Heart left ventricle (tissue), 16 donors: ENCODE data around the gene GCG. TPM values are rescaled to one million over a fixed set of nuclear protein-coding genes. Genes with fewer than 3 reads are reported as not detected.

Source experiments
- ATAC-seq, 4 donors: fragments of 200-7000 bp; cut with Tn5 transposase; one replicate each; pipeline ENCODE4 v1.9.1; 2020 to 2022; ENCODE audit warnings: moderate library complexity in 4 of 4, mild to moderate bottlenecking in 3 of 4, moderate number of reproducible peaks in 1 of 4
- DNase-seq, 5 donors: peaks; one replicate each; pipeline ENCODE4 v3.0.0-alpha.2; 2020
- H3K27ac ChIP-seq, 12 donors: fragments of 200-600 bp; sonication (generic) in 4 of 12; one replicate each; pipeline versions ENCODE4 v1.5.0 to v1.8.0; 2016 to 2022; ENCODE audit warnings: mild to moderate bottlenecking in 2 of 12
- H3K27me3 ChIP-seq, 9 donors: fragments of 200-600 bp; sonication (generic) in 2 of 9; one replicate each; pipeline versions ENCODE4 v1.5.1 to v1.8.0; 2016 to 2022; ENCODE audit warnings: mild to moderate bottlenecking in 3 of 9
- H3K36me3 ChIP-seq, 9 donors: fragments of 200-600 bp; sonication (generic) in 2 of 9; one replicate each; pipeline versions ENCODE4 v1.5.0 to v1.8.0; 2018 to 2022; ENCODE audit warnings: mild to moderate bottlenecking in 2 of 9
- H3K4me1 ChIP-seq, 12 donors: fragments of 200-600 bp; sonication (generic) in 4 of 12; one replicate each; pipeline versions ENCODE4 v1.5.0 to v1.8.0; 2016 to 2022; ENCODE audit warnings: mild to moderate bottlenecking in 3 of 12
- H3K4me3 ChIP-seq, 12 donors: fragments of 200-600 bp; sonication (generic) in 4 of 12; one replicate each; pipeline versions ENCODE4 v1.5.0 to v1.8.0; 2017 to 2022; ENCODE audit warnings: mild to moderate bottlenecking in 9 of 12, moderate library complexity in 4 of 12
- H3K9me3 ChIP-seq, 12 donors: fragments of 200-600 bp; sonication (generic) in 4 of 12; one replicate each; pipeline versions ENCODE4 v1.5.0 to v1.8.0; 2016 to 2022; ENCODE audit warnings: mild to moderate bottlenecking in 1 of 12
- POLR2A ChIP-seq, 2 donors: fragments of 450-650 bp; IDR thresholded peaks; one replicate each; pipeline ENCODE4 v1.6.1; 2017; ENCODE audit warnings: antibody characterized with exemption in 2 of 2, mild to moderate bottlenecking in 2 of 2, moderate library complexity in 2 of 2
- WGBS, 4 donors: extraction: QIAGEN DNeasy Blood & Tissue Kit in 2 of 4; methylation state at CpG; one replicate each; pipeline versions ENCODE4 v1.1.5 to v1.1.7; 2013 to 2018; 5-methylcytosine and 5-hydroxymethylcytosine counted together
- intact Hi-C, 10 donors: fragments of 100-400 bp; cut with DNase I; formaldehyde crosslinking; loops; one replicate each; pipeline versions ENCODE4 v1.11.1 to v1.14.2; 2022
- polyA plus RNA-seq, 2 donors: library from polyadenylated mRNA; stranded (reverse); fragments of 200-250 nt; gene quantifications; one replicate each; pipeline ENCODE4 v1.2.3, GENCODE V29; 2013
- total RNA-seq, 9 donors: library from RNA; depleted of rRNA in 2 of 9; stranded (reverse); fragments of >200 nt in 2 of 9; fragmentation: NEBNext Ultra II Directional in 3 of 9; extraction: Animal tissue kit (Norgen Biotek cat#: 25700) in 3 of 9; gene quantifications; one replicate each; pipeline versions ENCODE4 v1.1.0 to v1.2.4, GENCODE V29; 2016 to 2023
- TF ChIP-seq, protein P1 (sequence below), 12 donors: fragments of 200-600 bp; sonication (generic) in 4 of 12; IDR thresholded peaks; one replicate each; pipeline versions ENCODE4 v1.5.0 to v1.8.0; 2018 to 2022; ENCODE audit warnings: antibody characterized with exemption in 12 of 12, mild to moderate bottlenecking in 5 of 12
- donor health status: ischemic (EF 13 %, LVEDD 7.1; RV severe dilation, severe dysfunction).
- donor health status: healthy with polysubstance abuse.
- donor health status: DM: no; HTN: yes; CAD: no.
- donor health status: DM: no; HTN: no; CAD: no.
- donor health status: ischemic (EF 25% LVEDD 6.9; RV normal size, moderate dysfunction).
- donor health status: ischemic (EF 25% LVEDD 5.7; RV mildly dilated, moderate dysfunction).
- donor health status: healthy.
- donor health status: DM: yes; HTN: yes; CAD: no.
- donor health status: ischemic (EF 35%, LVEDD 5.7; RV mildly dilated, moderate dysfunction).
- donor health status: nonischemic (EF 11% LVEDD 7.7; RV severe dilation, severe dysfunction).
- donor health status: DM: yes; HTN: yes; CAD: no.
- donor health status: PGD.
- donor health status: ischemic (EF 29% LVEDD 5.4; RV normal size, mild dysfunction).
- donor health status: nonischemic (EF 23%, LVEDD 6.1; RV moderate dilation, normal function).

Gene GCG
- total and polyA plus RNA-seq, 11 donors: not detected

GRCh38 chr2:162126527-162126926, 25.5 kb downstream of the GCG start:
- Histone ChIP-seq H3K4me3 (no peak overlapping the region), H3K27me3 (no peaks in the 10 kb centered on the region), H3K4me1 (peaks cover 0 to 18% (median 0%) of the 10 kb centered on the region in 12 donors), H3K27ac (no peak overlapping the region), H3K9me3 (peaks cover 0 to 7% (median 0%) of the 10 kb centered on the region in 12 donors), H3K36me3 (no peaks in the 10 kb centered on the region)
- DNase-seq: no peak
- ATAC-seq: no peak
- no peak for TF ChIP-seq POLR2A (IDR thresholded peaks at IDR 0.05)
- TF ChIP-seq, protein P1, sequence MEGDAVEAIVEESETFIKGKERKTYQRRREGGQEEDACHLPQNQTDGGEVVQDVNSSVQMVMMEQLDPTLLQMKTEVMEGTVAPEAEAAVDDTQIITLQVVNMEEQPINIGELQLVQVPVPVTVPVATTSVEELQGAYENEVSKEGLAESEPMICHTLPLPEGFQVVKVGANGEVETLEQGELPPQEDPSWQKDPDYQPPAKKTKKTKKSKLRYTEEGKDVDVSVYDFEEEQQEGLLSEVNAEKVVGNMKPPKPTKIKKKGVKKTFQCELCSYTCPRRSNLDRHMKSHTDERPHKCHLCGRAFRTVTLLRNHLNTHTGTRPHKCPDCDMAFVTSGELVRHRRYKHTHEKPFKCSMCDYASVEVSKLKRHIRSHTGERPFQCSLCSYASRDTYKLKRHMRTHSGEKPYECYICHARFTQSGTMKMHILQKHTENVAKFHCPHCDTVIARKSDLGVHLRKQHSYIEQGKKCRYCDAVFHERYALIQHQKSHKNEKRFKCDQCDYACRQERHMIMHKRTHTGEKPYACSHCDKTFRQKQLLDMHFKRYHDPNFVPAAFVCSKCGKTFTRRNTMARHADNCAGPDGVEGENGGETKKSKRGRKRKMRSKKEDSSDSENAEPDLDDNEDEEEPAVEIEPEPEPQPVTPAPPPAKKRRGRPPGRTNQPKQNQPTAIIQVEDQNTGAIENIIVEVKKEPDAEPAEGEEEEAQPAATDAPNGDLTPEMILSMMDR (IDR thresholded peaks at IDR 0.05): no peak
- intact Hi-C loops: loop anchor here in 4 of 10 donors (5.0 to 10.0 kb wide), 2 partner anchors 539 to 542 kb away; no protein-coding TSS in a partner anchor
- WGBS, 4 donors: 83 to 96% (median 89%) methylated on average over 2 of the region's 2 CpGs

DNA sequence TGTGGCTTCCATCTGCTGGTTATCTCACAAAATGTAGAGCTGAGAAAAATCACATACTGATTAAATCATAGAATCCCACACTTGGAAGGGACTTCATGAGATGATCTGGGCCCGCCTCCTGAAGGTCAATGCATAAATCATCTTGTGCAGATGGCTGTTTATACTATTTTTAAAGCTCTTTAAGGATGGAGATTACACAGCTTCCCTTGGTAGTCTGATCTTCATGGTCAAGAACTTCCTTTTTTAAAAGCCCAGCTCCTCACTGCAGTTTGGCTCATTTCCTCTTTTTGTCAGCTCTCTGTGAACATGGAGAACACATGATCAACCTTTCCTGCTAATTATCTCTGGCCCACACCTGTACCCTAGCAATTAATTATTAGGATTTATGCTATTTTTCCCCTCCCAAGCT, 25.9 kb downstream of the GCG start:
- DNase-seq (no peak), ATAC-seq (no peak)
- peaks cover 0 to 18% (median 0%) of the 10 kb centered on the region in 12 donors for H3K4me1 ChIP-seq
- no peak overlapping the region for H3K27ac ChIP-seq
- intact Hi-C loops: loop anchor here in 4 of 10 donors (5.0 to 10.0 kb wide), 2 partner anchors 539 to 541 kb away; no protein-coding TSS in a partner anchor
- no peaks in the 10 kb centered on the region for H3K36me3 ChIP-seq
- 42 to 63% (median 57%) methylated on average over 1 of the region's 1 CpG for WGBS, 4 donors
- no peak overlapping the region for H3K4me3 ChIP-seq
- no peaks in the 10 kb centered on the region for H3K27me3 ChIP-seq
- TF ChIP-seq POLR2A (IDR thresholded peaks at IDR 0.05): no peak
- TF ChIP-seq, protein P1 (IDR thresholded peaks at IDR 0.05): no peak
- H3K9me3 ChIP-seq: peaks cover 0 to 7% (median 0%) of the 10 kb centered on the region in 12 donors

GRCh38 chr2:162125138-162125537, 26.9 kb downstream of the GCG start:
- H3K36me3 ChIP-seq: no peaks in the 10 kb centered on the region
- 78 to 86% (median 82%) methylated on average over 2 of the region's 2 CpGs for WGBS, 4 donors
- ATAC-seq: no peak
- H3K27ac ChIP-seq: no peak overlapping the region
- intact Hi-C loops: loop anchor here in 6 of 10 donors (2.0 to 10.0 kb wide), 4 partner anchors 116 to 540 kb away; no protein-coding TSS in a partner anchor
- peaks cover 0 to 18% (median 0%) of the 10 kb centered on the region in 12 donors for H3K4me1 ChIP-seq
- H3K4me3 ChIP-seq: no peak overlapping the region
- H3K9me3 ChIP-seq: no peaks in the 10 kb centered on the region
- DNase-seq: no peak
- no peak for TF ChIP-seq POLR2A (IDR thresholded peaks at IDR 0.05)
- TF ChIP-seq, protein P1 (IDR thresholded peaks at IDR 0.05): no peak
- H3K27me3 ChIP-seq: no peaks in the 10 kb centered on the region

GRCh38 chr2:162123806-162124758, 28.0 kb downstream of the GCG start:
- H3K9me3 ChIP-seq: no peaks in the 10 kb centered on the region
- DNase-seq: no peak
- 27 to 32% (median 31%) methylated on average over 9 of the region's 9 CpGs for WGBS, 4 donors
- no peaks in the 10 kb centered on the region for H3K27me3 ChIP-seq
- H3K4me3 ChIP-seq: no peak overlapping the region
- intact Hi-C loops: loop anchor here in 8 of 10 donors (1.0 to 10.0 kb wide), 6 partner anchors 52 to 539 kb away; partner anchors contain the start of gene DPP4 (in 1 of the 8)
- no peak overlapping the region for H3K27ac ChIP-seq
- peaks cover 0 to 18% (median 0%) of the 10 kb centered on the region in 12 donors for H3K4me1 ChIP-seq
- H3K36me3 ChIP-seq: no peaks in the 10 kb centered on the region
- peak in 2 of 4 donors; percentile 49 to 55 for ATAC-seq
- no peak for TF ChIP-seq POLR2A (IDR thresholded peaks at IDR 0.05)
- TF ChIP-seq, protein P1 (IDR thresholded peaks at IDR 0.05): peak; percentile 74 to 96 (median 86)
